ENCODE measurements around the gene CHAC1. TPM values are rescaled to one million over a fixed set of nuclear protein-coding genes. Genes with fewer than 3 reads are reported as not detected.

Gene CHAC1
- polyA plus RNA-seq, 3 donors from 2014 or later, result 0.77 TPM; not detected in 2

DNA sequence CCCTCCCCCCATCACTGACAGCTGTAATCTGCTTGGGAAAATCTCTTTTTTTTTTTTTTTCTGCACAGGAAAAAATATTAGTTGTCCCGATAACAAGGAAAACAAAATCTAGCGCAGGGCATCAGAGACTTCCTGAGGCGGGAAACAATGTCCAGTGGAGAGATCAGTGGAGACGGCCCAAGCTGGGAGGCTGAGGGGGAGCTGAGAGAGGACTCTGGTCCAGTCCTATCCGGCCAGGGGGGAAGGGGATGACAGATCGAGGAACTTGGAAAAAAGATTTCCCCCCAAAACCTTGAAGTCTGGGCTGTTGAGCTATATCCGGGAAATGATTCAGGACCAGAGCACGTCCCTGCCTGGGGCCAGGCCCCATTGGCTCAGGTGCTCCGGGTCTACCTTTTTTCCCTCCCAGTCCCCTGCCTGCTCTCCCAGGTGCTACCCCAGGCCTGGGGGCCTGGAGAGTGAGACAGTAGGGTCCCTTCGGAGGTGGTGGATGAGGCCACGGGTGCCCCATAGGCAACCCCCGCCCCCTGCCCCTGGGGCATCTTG is 38.1 kb upstream of the CHAC1 start:
- Mint-ChIP-seq H3K27me3 (ENCODE audit: low read depth in 3 of 3) (peaks cover 0 to 3% (median 0%) of the 10 kb centered on the region in 3 donors), H3K27ac (no peak overlapping the region), H3K36me3 (no peaks in the 10 kb centered on the region), H3K4me1 (no peaks in the 10 kb centered on the region), H3K9me3 (no peaks in the 10 kb centered on the region), H3K4me3 (no peak overlapping the region)
- no peak for DNase-seq

DNA sequence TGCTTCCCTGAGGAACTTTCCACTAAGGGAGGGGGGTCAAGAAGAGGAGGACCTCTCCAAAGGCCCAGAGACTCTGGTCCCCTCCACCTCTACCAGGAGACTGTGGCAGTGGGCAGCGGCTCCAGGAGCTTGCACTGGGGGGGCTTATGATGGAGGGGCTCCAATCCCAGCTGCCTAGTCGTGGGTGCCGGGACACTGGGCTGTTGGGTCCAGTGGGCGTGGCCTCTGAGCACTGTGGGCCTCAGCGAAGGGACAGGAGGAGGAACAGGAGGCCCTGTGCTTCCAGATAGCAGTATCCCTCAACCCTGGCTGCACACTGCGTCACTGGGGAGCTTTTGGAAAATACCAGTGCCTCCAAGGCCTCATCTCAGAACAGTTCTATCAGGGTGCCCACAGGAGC is 37.6 kb upstream of the CHAC1 start:
- no peaks in the 10 kb centered on the region for H3K4me1 Mint-ChIP-seq
- no peaks in the 10 kb centered on the region for H3K9me3 Mint-ChIP-seq

DNA sequence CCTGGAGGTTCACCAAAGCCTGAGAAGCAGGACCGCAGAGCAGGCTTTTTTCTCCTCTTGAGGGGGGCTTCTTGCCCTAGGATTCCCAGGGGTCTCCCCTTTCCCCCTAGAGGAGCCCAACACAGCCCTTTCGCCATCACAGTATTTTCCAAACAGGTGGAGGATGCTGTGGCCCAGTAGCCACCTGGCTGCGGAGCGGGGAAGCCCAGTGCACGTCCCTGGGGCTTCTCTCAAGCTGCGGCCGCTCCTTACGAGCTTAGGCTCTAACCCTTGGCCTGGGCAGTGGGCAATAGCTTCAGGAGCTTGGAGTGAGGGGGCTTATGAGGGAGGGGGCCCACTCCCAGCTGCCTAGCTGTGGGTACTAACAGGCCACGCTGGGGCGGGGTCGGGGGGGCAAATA is 35.7 kb upstream of the CHAC1 start:
- no peak overlapping the region for H3K4me3 Mint-ChIP-seq
- H3K27me3 Mint-ChIP-seq (ENCODE audit: low read depth in 3 of 3), result peaks cover 1 to 5% (median 4%) of the 10 kb centered on the region in 3 donors
- no peak for DNase-seq
- H3K9me3 Mint-ChIP-seq, result no peaks in the 10 kb centered on the region
- no peaks in the 10 kb centered on the region for H3K36me3 Mint-ChIP-seq
- no peak overlapping the region for H3K27ac Mint-ChIP-seq
- no peaks in the 10 kb centered on the region for H3K4me1 Mint-ChIP-seq

More for the DNA sequence above, 37.6 kb upstream of the CHAC1 start:
- H3K27me3 Mint-ChIP-seq (ENCODE audit: low read depth in 3 of 3), result peaks cover 0 to 3% (median 0%) of the 10 kb centered on the region in 3 donors
- no peak for DNase-seq
- no peak overlapping the region for H3K27ac Mint-ChIP-seq
- no peak overlapping the region for H3K4me3 Mint-ChIP-seq
- H3K36me3 Mint-ChIP-seq, result no peaks in the 10 kb centered on the region

DNA sequence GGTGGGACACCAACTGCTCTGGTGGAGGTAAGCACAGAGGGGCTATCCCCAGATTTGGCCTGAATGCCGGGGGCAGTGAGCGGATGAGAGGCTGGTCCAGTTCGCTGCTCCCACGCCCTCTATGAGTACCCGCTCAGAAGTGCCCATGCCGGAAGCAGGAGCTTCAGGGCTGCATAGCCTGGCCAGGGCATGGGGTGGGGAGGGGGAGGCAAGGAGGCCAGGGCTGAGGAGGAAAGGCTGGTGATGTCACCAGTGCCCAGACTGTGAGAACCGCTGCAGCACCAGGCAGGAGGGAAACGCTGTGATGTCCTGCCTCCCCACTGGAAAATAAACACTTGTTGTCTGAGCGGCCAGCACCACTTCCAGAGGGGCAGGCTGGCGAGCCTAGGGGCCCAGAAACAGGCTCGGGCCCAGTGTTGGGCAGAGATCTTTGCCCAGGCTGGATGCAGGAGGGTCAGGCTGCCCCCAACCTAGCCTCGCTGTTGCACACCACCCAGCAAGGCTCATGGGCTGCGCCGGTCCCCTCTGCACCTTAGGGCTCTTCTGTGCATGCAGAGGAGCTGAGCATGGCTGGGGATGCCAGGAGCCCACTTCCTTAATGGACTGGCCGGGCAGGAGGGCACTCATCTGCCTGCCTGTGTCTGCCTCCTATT is 35.0 kb upstream of the CHAC1 start:
- Mint-ChIP-seq H3K9me3 (no peaks in the 10 kb centered on the region), H3K27me3 (ENCODE audit: low read depth in 3 of 3) (peaks cover 1 to 7% (median 5%) of the 10 kb centered on the region in 3 donors), H3K4me1 (no peaks in the 10 kb centered on the region), H3K27ac (no peak overlapping the region), H3K36me3 (no peaks in the 10 kb centered on the region), H3K4me3 (no peak overlapping the region)
- no peak for DNase-seq

DNA sequence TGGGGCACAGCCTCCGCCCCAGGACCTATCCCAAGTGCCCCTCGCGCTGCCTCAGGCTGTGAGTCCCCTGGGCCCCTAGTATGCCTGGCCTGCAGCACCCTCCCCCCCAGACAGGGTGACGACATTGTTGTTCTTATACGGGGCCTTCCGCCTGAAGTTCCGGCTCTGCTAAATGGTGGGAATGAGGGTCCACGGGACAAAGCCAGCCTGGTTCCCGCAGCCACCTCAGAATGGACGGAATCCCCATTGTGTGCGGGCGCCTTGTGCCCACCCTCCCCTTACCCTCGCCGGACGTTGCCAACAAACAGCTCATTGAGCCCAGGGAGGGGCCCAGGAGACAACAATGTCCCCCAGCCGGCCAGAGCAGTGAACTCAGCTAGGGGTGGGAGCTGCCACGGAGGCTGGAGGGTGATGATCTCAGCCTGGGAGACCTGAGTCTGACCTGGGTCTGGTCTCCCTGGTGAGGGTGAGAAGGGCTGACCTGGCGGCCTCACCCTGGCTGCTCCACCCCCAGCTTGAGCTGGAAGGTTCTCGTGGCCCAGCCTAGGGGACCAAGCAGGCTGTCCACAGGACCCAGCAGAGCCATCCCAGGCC is 34.4 kb upstream of the CHAC1 start:
- no peaks in the 10 kb centered on the region for H3K9me3 Mint-ChIP-seq
- H3K36me3 Mint-ChIP-seq, result no peaks in the 10 kb centered on the region
- no peak for DNase-seq
- no peaks in the 10 kb centered on the region for H3K4me1 Mint-ChIP-seq
- peaks cover 1 to 7% (median 5%) of the 10 kb centered on the region in 3 donors for H3K27me3 Mint-ChIP-seq (ENCODE audit: low read depth in 3 of 3)
- H3K4me3 Mint-ChIP-seq, result no peak overlapping the region
- no peak overlapping the region for H3K27ac Mint-ChIP-seq

DNA sequence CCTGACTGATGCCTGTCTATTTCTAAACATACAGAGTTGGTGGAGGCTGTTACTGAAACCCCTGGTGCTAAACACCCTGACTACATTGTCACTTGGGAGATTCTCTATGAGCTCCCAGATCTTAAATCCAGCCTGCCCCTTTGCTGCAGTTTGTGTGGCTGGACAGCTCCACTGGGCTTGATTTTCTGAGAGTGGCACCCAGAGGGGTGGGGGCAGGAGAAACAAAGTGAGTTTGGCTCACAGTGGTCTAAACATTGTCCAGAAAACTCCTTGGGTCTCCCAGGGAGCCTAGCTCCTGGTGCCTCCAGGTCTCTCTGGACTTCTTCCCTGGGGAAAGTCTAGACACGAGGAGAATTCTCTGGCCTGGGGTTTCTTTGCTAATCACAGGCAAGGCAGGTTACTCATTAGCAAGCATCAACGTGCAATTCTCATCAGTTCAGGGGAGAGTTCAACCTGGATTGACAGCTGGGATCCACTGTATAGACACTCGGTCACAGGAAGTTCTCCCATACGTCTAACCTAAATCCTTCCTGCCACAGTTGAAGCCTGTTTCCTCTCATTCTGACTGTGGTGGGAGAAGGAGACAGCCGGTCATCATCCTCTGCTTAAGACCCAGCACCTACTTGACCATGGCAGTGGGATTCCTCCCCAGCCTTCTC is 31.2 kb upstream of the CHAC1 start:
- Mint-ChIP-seq H3K27ac (no peak overlapping the region), H3K27me3 (ENCODE audit: low read depth in 3 of 3) (peaks cover 9 to 22% (median 9%) of the 10 kb centered on the region in 3 donors), H3K36me3 (no peaks in the 10 kb centered on the region), H3K4me1 (peaks cover 12 to 14% of the 10 kb centered on the region in 2 donors), H3K4me3 (no peak overlapping the region), H3K9me3 (no peaks in the 10 kb centered on the region)
- DNase-seq, result no peak

DNA sequence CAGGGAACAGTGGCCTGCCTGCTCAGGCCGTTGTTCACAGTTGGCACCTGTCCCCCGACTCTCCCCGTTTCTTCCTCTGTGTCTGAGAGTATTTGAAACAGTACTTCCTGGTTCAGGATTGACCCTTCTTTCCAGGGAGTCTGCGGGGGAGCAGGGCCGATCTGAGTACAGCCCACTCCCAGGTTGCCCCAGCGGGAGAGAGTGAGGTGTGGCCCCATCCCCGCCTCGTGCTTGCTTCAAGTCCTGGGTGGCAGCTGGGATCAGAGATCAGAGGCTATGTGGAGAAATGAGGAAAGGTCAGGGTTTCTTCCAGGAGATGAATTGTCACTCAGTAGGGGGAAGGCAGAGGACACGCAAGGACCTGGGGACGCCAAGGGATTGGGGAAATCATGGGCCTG is 30.7 kb upstream of the CHAC1 start:
- H3K9me3 Mint-ChIP-seq, result no peaks in the 10 kb centered on the region
- H3K27me3 Mint-ChIP-seq (ENCODE audit: low read depth in 3 of 3), result peaks cover 12 to 23% (median 12%) of the 10 kb centered on the region in 3 donors
- H3K36me3 Mint-ChIP-seq, result no peaks in the 10 kb centered on the region
- H3K4me3 Mint-ChIP-seq, result no peak overlapping the region
- no peak overlapping the region for H3K27ac Mint-ChIP-seq
- no peak for DNase-seq
- peaks cover 16 to 18% of the 10 kb centered on the region in 2 donors for H3K4me1 Mint-ChIP-seq

DNA sequence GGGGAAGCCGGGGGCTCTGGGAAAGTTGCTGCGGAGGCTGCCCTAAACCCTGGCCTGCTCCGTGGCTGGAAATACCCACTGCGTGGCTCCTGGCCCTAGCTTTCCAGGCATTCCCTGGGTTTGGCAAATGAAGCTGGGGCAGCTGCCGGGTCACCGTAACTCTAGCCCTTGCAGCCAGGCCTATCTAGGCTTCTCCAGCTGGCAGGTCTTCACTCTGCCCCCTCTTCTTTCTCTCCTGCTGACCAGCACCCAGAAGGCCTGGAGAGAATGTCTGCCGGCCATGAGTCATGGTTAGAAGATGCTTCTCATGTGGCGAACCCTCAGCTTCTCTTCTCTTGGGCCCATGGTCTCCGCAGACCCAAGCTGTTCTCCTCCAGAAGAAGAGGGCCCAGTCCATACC is 29.7 kb upstream of the CHAC1 start:
- no peaks in the 10 kb centered on the region for H3K9me3 Mint-ChIP-seq

DNA sequence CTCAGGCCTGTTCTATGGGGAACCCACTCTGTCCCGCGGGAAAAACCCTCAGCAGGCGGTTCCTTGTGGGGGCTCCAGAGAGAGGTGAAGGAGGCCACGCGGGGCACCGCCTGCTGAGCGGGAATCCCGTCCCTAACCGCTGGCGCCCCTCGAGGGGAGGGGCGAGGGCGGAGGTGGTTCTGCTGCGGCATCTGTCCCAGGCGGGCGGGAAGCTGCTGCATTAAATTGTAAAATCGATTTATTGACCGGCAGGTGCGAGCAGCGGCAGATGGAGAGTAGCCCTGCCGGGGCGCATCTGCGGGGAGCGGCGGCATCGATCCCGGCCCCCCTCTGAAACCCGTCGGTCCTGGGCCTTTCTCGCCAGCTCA is 27.8 kb upstream of the CHAC1 start:
- no peak for DNase-seq
- Mint-ChIP-seq H3K36me3 (no peaks in the 10 kb centered on the region), H3K9me3 (no peaks in the 10 kb centered on the region), H3K27me3 (ENCODE audit: low read depth in 3 of 3) (peaks cover 15 to 28% (median 20%) of the 10 kb centered on the region in 3 donors), H3K4me1 (peaks cover 38% of the 10 kb centered on the region in 2 donors), H3K27ac (no peak overlapping the region), H3K4me3 (peak overlapping the region in 1 of 5 donors; percentile 46)

More for the DNA sequence above, 29.7 kb upstream of the CHAC1 start:
- Mint-ChIP-seq H3K27me3 (ENCODE audit: low read depth in 3 of 3) (peaks cover 12 to 23% (median 12%) of the 10 kb centered on the region in 3 donors), H3K27ac (no peak overlapping the region), H3K4me1 (peaks cover 18 to 23% of the 10 kb centered on the region in 2 donors), H3K36me3 (no peaks in the 10 kb centered on the region), H3K4me3 (no peak overlapping the region)
- DNase-seq, result no peak

DNA sequence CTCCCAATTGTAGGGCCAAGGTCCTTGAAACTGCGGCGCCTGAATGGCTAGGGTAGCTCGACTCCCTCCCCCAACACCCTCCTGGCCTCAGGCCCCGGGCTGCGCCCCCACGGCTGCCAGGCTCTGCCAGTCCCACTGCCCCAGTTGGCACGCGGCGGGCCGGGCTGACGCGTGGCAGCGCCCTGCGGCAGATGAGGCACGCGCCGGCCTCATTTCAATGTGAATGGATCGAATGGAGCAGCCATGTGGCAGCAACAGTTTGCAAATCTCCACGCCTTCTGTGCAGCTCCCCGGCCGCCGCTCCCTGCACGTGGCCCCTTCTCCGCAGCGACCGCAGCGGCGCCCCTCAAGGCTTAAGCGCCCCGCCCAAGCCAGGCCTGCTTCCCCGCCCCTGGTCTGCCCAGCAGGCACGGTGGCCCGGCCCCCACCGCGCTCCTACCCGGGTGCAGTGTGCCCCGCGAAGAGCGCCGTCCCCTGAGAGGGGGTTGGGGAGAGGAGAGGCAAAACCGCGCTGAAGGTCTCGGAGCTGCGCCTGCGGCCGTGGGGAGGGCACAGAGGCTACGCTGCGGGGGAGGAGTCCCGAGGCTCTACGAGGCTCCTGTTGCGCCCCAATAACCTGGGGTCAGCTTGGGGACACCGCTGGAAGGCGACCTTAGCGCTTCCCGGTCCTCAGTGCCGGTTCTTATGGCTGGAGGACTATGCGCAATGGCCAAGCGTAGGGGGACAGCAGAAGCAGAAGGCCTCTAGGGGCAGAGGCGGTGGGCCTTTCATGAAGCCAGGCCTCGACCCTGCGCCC is 27.2 kb upstream of the CHAC1 start:
- peaks cover 15 to 29% (median 23%) of the 10 kb centered on the region in 3 donors for H3K27me3 Mint-ChIP-seq (ENCODE audit: low read depth in 3 of 3)
- H3K9me3 Mint-ChIP-seq, result no peaks in the 10 kb centered on the region

DNA sequence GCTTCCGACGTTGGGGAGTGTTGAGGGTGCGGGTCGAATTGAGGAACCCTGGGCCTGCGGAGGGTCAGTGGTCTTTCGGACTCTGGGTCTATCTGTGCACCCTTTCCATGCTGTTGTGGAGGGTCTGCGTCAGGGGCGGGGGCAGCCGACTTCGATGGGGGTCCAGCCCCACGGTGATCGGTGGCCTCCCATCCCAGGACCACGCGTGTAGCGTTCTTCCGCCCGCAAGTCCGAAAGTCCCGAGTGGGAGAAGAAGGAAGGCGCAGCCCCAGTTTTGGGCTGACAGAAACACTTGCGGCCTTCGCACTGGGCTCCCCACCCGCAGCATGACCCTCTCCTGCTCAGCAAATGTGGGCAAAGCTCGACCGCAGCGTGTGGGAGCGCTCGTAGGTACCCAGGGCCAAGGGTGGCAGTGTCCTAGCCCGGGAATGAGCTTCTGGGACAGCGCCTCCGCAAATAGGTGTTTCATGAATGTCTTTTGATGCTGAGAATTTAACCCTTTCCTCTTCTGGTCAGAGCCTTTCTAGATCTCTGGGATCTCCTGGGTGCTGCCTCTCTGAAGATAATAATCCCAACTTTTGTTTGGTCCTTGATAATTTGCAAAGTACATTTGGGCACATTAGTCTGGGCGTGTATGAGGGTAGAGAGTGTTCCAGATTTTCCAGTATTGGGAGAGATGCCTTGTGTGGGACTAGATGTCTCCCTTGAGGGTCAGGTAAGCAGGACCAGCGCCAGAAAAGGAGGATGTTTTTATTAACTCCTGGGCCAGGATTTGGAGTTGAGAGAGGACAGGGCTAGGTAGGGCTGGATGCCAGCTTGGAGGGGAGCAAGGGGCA is 26.4 kb upstream of the CHAC1 start:
- peaks cover 17 to 28% (median 21%) of the 10 kb centered on the region in 3 donors for H3K27me3 Mint-ChIP-seq (ENCODE audit: low read depth in 3 of 3)

More for the DNA sequence above, 27.2 kb upstream of the CHAC1 start:
- Mint-ChIP-seq H3K4me3 (peak overlapping the region; percentile 63 to 87 (median 68)), H3K27ac (no peak overlapping the region), H3K4me1 (peaks cover 43% of the 10 kb centered on the region in 2 donors), H3K36me3 (no peaks in the 10 kb centered on the region)
- peak in 1 of 3 donors; percentile 22 for DNase-seq

DNA sequence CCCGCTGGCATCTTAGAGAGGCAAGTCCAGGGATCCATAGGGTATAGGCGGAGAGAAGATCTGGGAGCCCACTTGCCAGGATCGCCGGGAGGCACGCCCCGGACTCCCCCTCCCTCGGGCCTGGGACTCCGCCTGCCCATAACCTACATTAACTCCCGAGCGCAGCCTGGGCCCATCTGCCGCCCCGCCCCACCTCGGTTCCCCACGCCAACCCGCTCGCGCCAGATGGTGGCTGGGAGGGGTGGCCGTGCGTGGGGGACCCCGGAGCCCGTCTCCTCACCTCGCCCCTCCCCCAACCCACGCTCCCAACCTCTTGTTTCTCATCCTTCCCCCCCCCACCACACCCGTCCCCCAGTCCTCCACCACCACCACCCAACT is 25.8 kb upstream of the CHAC1 start:
- Mint-ChIP-seq H3K4me3 (peak overlapping the region; percentile 63 to 87 (median 68)), H3K27ac (no peak overlapping the region), H3K9me3 (no peaks in the 10 kb centered on the region), H3K4me1 (peaks cover 56 to 58% of the 10 kb centered on the region in 2 donors), H3K27me3 (ENCODE audit: low read depth in 3 of 3) (peaks cover 15 to 29% (median 24%) of the 10 kb centered on the region in 3 donors), H3K36me3 (no peaks in the 10 kb centered on the region)
- DNase-seq, result no peak

More for the DNA sequence above, 26.4 kb upstream of the CHAC1 start:
- no peak for DNase-seq
- H3K27ac Mint-ChIP-seq, result peak overlapping the region in 1 of 6 donors; percentile 71
- H3K36me3 Mint-ChIP-seq, result no peaks in the 10 kb centered on the region
- no peaks in the 10 kb centered on the region for H3K9me3 Mint-ChIP-seq
- H3K4me1 Mint-ChIP-seq, result peaks cover 50 to 51% of the 10 kb centered on the region in 2 donors
- H3K4me3 Mint-ChIP-seq, result peak overlapping the region; percentile 63 to 87 (median 68)
